Stimulated activated CD8-positive, alpha-beta memory T cell treated with anti-CD3 and anti-CD28 coated beads, Interleukin-2, amount 100 ng/mL, for 48 hours (primary cell): Measurements from ENCODE around the gene GRB10.

ENCODE experiments used
- DNase-seq, 2 donors: peaks; one replicate each; pipeline ENCODE4 v3.0.0-alpha.2; 2020; ENCODE audit warnings: low read depth in 2 of 2

The GRB10 gene

DNA sequence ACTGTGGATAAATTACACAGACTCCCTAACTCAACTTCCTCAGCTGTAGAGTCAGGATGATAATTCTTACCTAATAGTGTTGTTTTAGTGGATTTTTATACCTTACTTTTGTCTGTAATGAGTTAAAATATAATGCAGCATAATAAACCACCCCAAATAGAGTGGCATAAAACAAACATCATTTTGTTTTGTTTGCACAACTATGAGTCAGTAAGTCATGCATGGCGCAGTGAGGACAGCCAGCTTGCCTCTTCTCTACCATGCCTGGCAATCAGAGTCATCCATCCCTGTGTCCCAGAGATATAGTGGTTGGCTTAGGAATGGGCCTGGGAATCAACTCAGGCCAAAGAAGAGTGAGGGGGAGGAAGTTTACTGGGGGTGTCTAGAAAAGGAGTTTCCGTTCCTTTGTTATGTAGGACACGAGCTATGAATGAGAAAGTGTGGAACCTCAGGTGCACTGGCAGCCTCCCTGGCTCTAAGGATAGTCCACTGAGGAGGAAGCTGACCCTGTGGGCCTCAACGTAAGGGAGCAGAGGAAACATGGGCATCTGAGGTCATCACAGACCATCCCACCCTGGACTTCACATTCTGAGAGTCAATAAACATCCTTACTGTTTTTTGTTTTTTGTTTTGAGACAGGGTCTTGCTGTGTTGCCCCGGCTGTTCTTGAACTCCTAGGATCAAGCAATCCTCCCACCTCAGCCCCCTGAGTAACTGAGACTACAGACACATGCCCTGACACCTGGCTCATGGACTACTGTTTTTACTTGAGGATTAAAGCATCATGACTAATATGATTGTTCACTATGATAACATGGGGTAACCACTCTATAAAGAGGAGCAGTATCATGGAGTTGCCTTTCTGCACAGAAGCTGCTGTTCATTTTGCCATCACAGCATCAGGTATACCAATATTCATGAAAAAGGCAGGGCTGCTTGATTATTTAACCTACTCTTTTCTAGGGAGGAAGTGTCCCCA lies 21.0 kb upstream of the GRB10 start:
- no peak for DNase-seq

- DNase-seq, result no peak
Observed at GRCh38 chr7:50801907-50802306, 19.2 kb upstream of the GRB10 start.

- DNase-seq, result no peak
Observed at GRCh38 chr7:50799873-50800272, 17.2 kb upstream of the GRB10 start.

GRCh38 chr7:50798126-50798525 lies 15.4 kb upstream of the GRB10 start:
- DNase-seq, result no peak

DNA sequence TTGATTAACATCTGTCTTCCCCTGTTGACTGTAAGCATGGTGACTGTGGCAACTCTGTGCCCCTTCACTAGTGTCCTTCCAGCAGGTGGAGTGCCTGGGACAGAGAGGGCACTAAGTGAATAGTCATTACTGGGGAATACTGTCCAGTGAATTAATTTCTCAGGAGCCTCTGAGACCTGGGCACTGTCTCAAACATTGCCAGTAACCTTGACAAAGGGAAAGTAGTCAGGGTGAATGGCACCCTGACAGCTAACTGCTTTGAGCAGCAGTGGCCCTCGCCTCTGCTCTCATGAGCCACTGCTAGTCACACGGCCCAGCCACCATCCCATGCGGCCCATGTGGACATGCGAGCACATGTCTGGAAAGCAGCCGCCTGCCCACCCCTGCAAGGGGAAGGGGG lies 13.1 kb upstream of the GRB10 start:
- no peak for DNase-seq

GRCh38 chr7:50795253-50795652 lies 12.6 kb upstream of the GRB10 start:
- DNase-seq, result no peak

- DNase-seq, result no peak
Observed at GRCh38 chr7:50793947-50794570, 11.4 kb upstream of the GRB10 start.

DNA sequence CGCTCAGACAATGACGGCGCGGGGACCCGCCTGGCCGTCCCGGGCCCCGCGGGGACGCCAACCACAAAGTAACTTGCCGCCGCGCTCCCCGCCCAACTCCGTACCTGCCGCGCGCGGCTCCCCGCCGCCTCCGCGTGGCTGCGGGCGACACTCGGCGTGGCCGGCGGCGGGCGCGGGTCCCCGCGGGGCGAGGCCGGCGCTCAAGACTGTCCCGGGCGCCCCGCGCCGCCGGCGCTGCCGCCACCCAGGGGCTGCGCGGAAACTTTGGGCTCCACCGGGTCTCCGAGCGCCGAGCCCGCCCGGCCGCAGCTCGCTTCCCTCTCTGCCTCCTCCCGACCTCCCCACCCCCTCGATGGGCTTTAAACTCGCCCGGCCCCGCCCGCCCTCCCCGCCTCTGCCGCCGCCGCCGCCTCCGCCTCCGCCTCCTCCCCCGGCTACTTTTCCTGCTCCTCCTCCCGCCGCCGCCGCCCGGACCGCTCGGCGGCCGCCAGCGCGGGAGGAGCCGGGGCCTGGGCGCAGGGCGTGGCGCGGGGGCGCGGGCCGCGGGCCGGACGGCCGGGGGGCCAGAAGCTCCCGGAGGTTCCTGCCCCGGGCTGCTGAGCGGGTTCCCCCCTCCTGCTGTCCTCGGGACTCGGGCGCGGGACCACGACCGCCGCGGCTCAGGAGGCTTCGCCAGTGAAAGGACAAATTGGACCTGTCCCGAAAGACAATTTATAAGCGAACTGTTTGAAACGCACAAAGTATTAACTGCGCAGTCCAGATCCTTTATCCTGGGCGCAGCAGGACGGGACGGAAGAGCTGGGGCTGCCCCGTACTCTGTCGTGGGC lies 10.6 kb upstream of the GRB10 start:
- DNase-seq, result no peak

GRCh38 chr7:50792342-50793119 lies 9.8 kb upstream of the GRB10 start:
- no peak for DNase-seq

- DNase-seq, result no peak
Observed at GRCh38 chr7:50791938-50792341, 9.2 kb upstream of the GRB10 start.

- DNase-seq, result no peak
Observed at GRCh38 chr7:50791363-50791937, 8.8 kb upstream of the GRB10 start.

DNA sequence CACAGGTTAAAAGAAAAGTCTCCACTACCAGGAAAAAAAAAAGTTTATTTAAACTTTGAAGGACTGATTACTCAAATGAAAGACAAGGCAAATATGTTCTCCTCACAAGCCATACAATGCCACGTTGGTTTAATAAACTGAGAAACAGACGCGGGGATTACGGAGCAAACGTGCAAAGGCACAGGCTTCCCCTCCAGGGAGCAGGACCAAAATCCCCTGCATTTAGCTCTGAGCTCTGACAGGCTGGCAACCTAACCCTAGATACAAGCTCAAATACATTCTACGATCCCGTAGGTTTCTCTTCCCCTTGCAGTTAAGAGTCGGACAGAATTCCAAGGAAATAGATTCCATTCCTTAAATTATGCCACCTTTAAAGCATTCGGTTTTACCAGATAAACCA lies 7.7 kb upstream of the GRB10 start:
- DNase-seq, result no peak

DNA sequence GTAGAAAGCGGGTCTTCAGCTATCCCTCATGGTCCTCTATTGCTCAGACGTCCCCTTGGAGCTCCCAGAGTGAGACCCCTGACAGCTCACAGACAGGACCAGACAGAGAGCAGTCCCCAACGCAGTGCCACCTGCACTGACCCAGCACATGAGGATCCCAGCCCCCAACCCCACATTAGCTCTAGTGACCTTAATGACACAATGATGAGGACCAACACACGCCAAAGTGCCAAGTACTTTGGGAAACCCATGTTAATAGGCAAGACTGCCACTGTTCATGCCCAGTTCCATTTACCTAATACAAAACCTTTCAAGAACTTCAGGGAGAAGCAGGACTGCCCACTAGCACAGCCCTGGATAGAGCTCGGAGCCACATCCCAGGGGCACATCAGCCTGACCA lies 5.7 kb upstream of the GRB10 start:
- no peak for DNase-seq

GRCh38 chr7:50787825-50788224 lies 5.1 kb upstream of the GRB10 start:
- no peak for DNase-seq

- no peak for DNase-seq
Observed at GRCh38 chr7:50785346-50785745, 2.6 kb upstream of the GRB10 start.

GRCh38 chr7:50783801-50784507 lies 1.3 kb upstream of the GRB10 start:
- no peak for DNase-seq

- DNase-seq, result no peak
Observed at GRCh38 chr7:50783303-50783702, 607 bp upstream of the GRB10 start.

DNA sequence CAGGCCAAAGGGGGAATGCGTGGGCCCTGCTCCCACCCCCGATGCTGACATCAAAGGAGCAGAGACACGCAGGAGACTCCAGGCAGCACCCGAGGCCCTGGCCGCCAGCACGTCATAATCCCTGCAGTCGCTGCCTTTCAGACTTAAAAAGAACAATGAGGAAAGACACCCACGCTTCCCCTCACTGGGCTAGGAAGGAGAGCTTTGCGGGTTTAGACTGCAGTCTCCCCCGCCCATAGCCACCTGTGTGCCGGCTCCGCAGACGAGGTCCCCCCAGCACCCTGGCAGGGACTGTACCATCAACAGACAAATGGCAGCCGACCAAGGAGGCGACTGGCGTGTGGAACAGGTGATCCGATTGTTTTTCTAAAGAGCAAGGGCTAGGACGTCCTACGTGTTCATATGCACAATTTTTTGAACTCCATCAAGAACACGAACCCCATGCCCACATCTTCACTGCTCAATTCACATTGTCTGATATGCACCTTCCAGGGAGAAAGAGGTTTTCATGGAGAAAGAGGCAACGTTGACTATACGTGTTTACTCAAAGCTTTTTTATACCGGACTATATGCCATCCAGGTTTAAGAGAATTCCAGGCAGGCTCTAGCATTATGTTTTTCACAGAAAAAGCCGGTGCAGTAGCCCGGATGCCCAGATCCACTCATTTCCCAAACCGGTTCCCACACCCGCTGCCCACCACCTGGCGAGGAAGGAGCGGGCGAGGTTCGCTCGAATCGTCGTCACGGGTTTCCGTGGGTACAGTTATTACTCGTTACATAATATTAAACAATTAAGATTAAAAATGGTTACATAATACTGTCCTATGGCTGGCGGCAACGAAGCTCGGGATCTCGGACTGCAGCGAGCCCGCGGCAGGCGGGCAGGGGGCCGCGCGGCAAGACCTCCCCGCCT lies 1.1 kb downstream of the GRB10 start:
- DNase-seq, result no peak

DNA sequence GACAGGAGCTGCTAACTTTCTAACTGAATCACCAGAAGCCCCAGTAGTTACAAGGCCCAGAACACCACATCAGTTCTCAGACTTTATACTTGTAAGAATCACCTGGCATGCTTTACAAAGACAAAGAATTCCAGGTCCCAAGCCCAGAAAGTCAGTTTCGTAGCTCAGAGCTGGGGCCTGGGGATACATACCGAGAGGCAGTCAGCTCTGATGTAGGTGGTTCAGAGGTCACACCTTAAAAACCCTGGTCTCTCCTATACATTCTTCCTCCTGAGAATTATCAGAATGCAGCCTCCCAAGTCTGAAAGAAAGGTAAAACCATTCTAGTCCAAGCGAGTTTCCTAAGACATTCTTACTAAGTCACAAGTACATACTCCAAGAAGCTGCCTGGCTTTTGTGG lies 2.3 kb downstream of the GRB10 start:
- DNase-seq, result no peak
